Omental fat pad (tissue), 4 donors: ENCODE data around the gene PRICKLE3. TPM values are rescaled to one million over a fixed set of nuclear protein-coding genes. Genes with fewer than 3 reads are reported as not detected.

Source experiments
- small RNA-seq: library from RNA; depleted of rRNA; stranded (forward); fragments of <200 nt; gene quantifications from one replicate; pipeline ENCODE3, GENCODE V24; 2016
- total RNA-seq, 4 donors: library from RNA; depleted of rRNA; stranded (reverse); fragments of >200 nt; gene quantifications; one replicate each; pipeline ENCODE4 v1.1.0, GENCODE V29; 2016

The PRICKLE3 gene
- total RNA-seq, 4 donors from 2014 or later = 5.1 to 28.1 (median 11.9) TPM

Small RNAs within 50 kb of the gene (small RNA-seq; reads per million reads assigned to genes)
- not detected for gene RN7SL262P

Other genes starting within 250 kb of the PRICKLE3 start
- gene OTUD5, start 228.8 kb downstream of the PRICKLE3 start, total RNA-seq = 10 to 100 TPM; 32.7 to 43.0 (median 38.3) TPM
- gene KCND1, start 214.5 kb downstream of the PRICKLE3 start, total RNA-seq = 10 to 100 TPM in 1 of 4 donors, 1 to 10 TPM in 3; 1.9 to 11.3 (median 3.7) TPM
- gene GRIPAP1, start 184.1 kb downstream of the PRICKLE3 start, total RNA-seq = 10 to 100 TPM; 25.1 to 44.5 (median 32.2) TPM
- 100 to 1,000 TPM in 3 of 4 donors, 10 to 100 TPM in 1; 89.8 to 124 (median 116) TPM for gene TFE3, start 143.0 kb downstream of the PRICKLE3 start, total RNA-seq
- gene CCDC120, start 127.4 kb downstream of the PRICKLE3 start, total RNA-seq = 1 to 10 TPM; 1.1 to 3.2 (median 2.5) TPM
- 10 to 100 TPM in 3 of 4 donors, 1 to 10 TPM in 1; 7.8 to 17.3 (median 12.3) TPM for gene PRAF2, start 112.4 kb downstream of the PRICKLE3 start, total RNA-seq
- 100 to 1,000 TPM in 3 of 4 donors, 10 to 100 TPM in 1; 90.8 to 131 (median 116) TPM for gene WDR45, start 106.5 kb downstream of the PRICKLE3 start, total RNA-seq
- 10 to 100 TPM; 16.0 to 30.9 (median 19.6) TPM for gene GPKOW, start 62.6 kb downstream of the PRICKLE3 start, total RNA-seq
- gene MAGIX, start 23.6 kb downstream of the PRICKLE3 start, total RNA-seq = 1 to 10 TPM; 1.1 to 7.3 (median 3.3) TPM
- gene PLP2, start 14.5 kb downstream of the PRICKLE3 start, total RNA-seq = 10 to 100 TPM; 26.3 to 48.0 (median 38.3) TPM
- 1 to 10 TPM in 3 of 4 donors, under 1 TPM in 1; 0.46 to 3.3 (median 2.2) TPM for gene SYP, start 13.8 kb upstream of the PRICKLE3 start, total RNA-seq
- under 1 TPM; 0.19 to 0.60 (median 0.34) TPM for gene CACNA1F, start 47.0 kb upstream of the PRICKLE3 start, total RNA-seq
- gene CCDC22, start 49.1 kb upstream of the PRICKLE3 start, total RNA-seq = 10 to 100 TPM in 2 of 4 donors, 1 to 10 TPM in 2; 8.9 to 14.3 (median 11.1) TPM
- not detected for gene FOXP3, start 78.3 kb upstream of the PRICKLE3 start, total RNA-seq
- 1 to 10 TPM; 2.6 to 6.5 (median 4.6) TPM for gene PPP1R3F, start 83.4 kb upstream of the PRICKLE3 start, total RNA-seq
- gene GAGE10, start 117.3 kb upstream of the PRICKLE3 start, total RNA-seq = not detected
- gene GAGE12J, start 135.7 kb upstream of the PRICKLE3 start, total RNA-seq = not detected
- not detected for gene GAGE13, start 145.2 kb upstream of the PRICKLE3 start, total RNA-seq